Measurements from ENCODE around the gene ELAC2.

GRCh38 chr17:13027246-13027645 is 9.4 kb upstream of the ELAC2 start:
- TF ChIP-seq POLR2A (IDR thresholded peaks at IDR 0.05) = no peak
- TF ChIP-seq CTCF (IDR thresholded peaks at IDR 0.05) = no peak
